Calu3 (cell line): Measurements from ENCODE around the gene IL17RC. TPM values are rescaled to one million over a fixed set of nuclear protein-coding genes. Genes with fewer than 3 reads are reported as not detected.

Experiments
- BruUV-seq: library from RNA; stranded (reverse); fragments of 400-500 nt; replicated peaks from 2 replicates; lab custom pipeline; 2021; lab: Mats Ljungman, UMichigan
- CTCF ChIA-PET: fragments of 300-600 bp; sonication (Branson Sonifier 250); formaldehyde crosslinking; loops from one replicate; lab custom pipeline; 2022; ENCODE audit warnings: antibody characterized with exemption; lab: Charles Lee
- DNase-seq: peaks from one replicate; pipeline ENCODE4 v3.0.0; 2022
- H3K27ac Mint-ChIP-seq: one replicate; pipeline ENCODE4 v1.8.0; 2022; ENCODE audit warnings: mixed read lengths; ENCODE audit not compliant: unreplicated experiment
- H3K27me3 Mint-ChIP-seq: one replicate; pipeline ENCODE4 v1.8.0; 2022; ENCODE audit warnings: mixed read lengths; ENCODE audit not compliant: unreplicated experiment
- H3K36me3 Mint-ChIP-seq: one replicate; pipeline ENCODE4 v1.8.0; 2022; ENCODE audit warnings: mild to moderate bottlenecking, moderate library complexity, mixed read lengths; ENCODE audit not compliant: insufficient read depth, unreplicated experiment
- H3K4me1 Mint-ChIP-seq: one replicate; pipeline ENCODE4 v1.8.0; 2022; ENCODE audit warnings: mild to moderate bottlenecking, low read depth, mixed read lengths; ENCODE audit not compliant: unreplicated experiment
- H3K4me3 Mint-ChIP-seq: one replicate; pipeline ENCODE4 v1.8.0; 2022; ENCODE audit warnings: mild to moderate bottlenecking, low read depth, moderate library complexity, mixed read lengths; ENCODE audit not compliant: unreplicated experiment
- H3K9me3 Mint-ChIP-seq: one replicate; pipeline ENCODE4 v1.8.0; 2022; ENCODE audit warnings: low read depth, mixed read lengths; ENCODE audit not compliant: unreplicated experiment
- intact Hi-C: fragments of 100-400 bp; cut with micrococcal nuclease; formaldehyde crosslinking; loops from one replicate; pipeline ENCODE4 v1.10.0; 2022; ENCODE audit not compliant: unreplicated experiment
- total RNA-seq: library from RNA; stranded (reverse); gene quantifications from 2 replicates; pipeline ENCODE4 v1.2.3, GENCODE V29; 2022
- TF ChIP-seq, protein P1 (sequence below): fragments of 200-600 bp; IDR thresholded peaks from one replicate; pipeline ENCODE4 v1.8.0; 2022; ENCODE audit warnings: antibody characterized with exemption; ENCODE audit not compliant: unreplicated experiment

IL17RC gene
- total RNA-seq, 1 experiment from 2014 or later: 19.1 TPM

DNA sequence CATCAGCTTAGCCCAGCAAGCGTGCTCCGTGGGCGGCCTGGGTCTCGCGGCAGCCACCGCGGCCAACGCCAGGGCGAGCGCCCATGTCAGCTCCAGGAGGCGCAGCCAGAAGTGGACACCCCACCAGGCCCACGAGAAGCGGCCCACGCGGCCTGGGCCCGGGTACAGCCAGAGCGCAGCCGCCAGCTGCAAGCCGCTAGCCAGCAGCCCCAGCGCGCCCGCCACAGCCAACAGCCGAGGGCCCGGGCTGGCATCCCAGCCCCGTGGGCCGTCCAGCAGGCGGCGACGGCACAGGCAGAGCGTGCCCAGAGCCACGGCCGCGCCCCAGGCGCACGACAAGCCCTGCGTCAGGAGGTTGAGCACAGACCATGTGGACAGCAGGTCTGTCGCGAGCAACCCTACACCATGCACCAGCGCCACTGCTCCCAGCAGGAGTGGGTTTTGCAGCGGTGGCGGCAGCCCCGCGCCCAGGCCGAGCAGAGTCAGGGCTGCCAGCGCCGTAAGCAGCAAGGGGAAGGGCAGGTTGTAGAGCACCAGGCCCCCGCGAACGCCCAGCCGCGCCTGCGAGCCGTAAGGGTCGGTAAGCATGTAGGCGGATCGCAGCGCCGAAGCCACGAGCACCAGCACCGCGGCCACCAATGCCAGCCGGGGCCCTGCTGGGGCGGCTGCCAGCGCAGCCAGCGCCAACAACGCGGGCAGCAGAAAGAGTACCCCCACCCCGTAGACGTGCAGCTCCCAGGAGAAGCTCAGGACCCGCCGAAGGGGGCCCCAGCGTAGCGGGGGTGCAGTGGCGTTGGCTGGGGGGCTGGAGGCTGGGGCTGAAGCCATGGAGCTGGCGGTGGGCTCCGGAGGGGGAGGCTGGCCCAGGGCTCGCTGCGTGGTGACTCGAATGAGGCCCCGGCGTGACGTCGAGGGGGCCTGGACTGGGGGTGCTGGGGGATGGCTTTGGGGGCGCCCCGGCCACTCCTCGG lies 30.4 kb downstream of the IL17RC start:
- CTCF ChIA-PET: interaction anchor here (1.0 to 1.8 kb wide), 12 partner anchors 12 to 232 kb away, joined by 3 to 20 read pairs (median 6); partner anchors contain the start of genes CRELD1 and RPUSD3
- H3K9me3 Mint-ChIP-seq: no peaks in the 10 kb centered on the region
- DNase-seq: peak; percentile 89
- BruUV-seq: no TSS peak
- intact Hi-C loops: no loop called here
- peaks cover 29% of the 10 kb centered on the region for H3K36me3 Mint-ChIP-seq
- peak overlapping the region; percentile 96 for H3K4me3 Mint-ChIP-seq
- TF ChIP-seq, protein P1, sequence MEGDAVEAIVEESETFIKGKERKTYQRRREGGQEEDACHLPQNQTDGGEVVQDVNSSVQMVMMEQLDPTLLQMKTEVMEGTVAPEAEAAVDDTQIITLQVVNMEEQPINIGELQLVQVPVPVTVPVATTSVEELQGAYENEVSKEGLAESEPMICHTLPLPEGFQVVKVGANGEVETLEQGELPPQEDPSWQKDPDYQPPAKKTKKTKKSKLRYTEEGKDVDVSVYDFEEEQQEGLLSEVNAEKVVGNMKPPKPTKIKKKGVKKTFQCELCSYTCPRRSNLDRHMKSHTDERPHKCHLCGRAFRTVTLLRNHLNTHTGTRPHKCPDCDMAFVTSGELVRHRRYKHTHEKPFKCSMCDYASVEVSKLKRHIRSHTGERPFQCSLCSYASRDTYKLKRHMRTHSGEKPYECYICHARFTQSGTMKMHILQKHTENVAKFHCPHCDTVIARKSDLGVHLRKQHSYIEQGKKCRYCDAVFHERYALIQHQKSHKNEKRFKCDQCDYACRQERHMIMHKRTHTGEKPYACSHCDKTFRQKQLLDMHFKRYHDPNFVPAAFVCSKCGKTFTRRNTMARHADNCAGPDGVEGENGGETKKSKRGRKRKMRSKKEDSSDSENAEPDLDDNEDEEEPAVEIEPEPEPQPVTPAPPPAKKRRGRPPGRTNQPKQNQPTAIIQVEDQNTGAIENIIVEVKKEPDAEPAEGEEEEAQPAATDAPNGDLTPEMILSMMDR: peak; percentile 22
- no peaks in the 10 kb centered on the region for H3K4me1 Mint-ChIP-seq
- no peaks in the 10 kb centered on the region for H3K27me3 Mint-ChIP-seq
- no peak overlapping the region for H3K27ac Mint-ChIP-seq

DNA sequence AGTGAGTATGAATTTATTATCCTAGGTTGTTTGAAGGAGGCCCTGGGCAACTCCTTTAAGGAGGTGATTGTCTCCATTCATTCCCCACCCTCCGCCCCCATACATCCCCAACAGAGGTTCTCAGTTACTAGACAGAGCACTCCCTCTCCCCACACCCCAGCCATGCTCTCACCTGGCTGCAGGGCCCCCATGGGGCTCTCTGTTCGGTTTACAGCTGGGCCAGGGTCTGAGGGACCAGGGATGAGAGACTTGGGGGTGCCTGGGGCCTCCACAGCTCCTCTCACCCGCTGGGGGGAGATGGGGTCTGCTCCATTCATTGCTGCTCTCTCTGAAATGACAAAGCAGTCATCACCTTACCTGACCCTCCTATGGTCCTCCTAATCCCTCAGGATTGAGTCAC lies 31.7 kb downstream of the IL17RC start:
- intact Hi-C loops: no loop called here
- no peak overlapping the region for H3K27ac Mint-ChIP-seq
- CTCF ChIA-PET: no interaction called here
- no peak overlapping the region for H3K4me3 Mint-ChIP-seq
- H3K9me3 Mint-ChIP-seq: no peaks in the 10 kb centered on the region
- no TSS peak for BruUV-seq
- no peaks in the 10 kb centered on the region for H3K27me3 Mint-ChIP-seq
- peaks cover 39% of the 10 kb centered on the region for H3K36me3 Mint-ChIP-seq
- H3K4me1 Mint-ChIP-seq: no peaks in the 10 kb centered on the region
- DNase-seq: no peak
- TF ChIP-seq, protein P1: no peak

- H3K27me3 Mint-ChIP-seq: no peaks in the 10 kb centered on the region
- CTCF ChIA-PET: no interaction called here
- BruUV-seq: no TSS peak
- intact Hi-C loops: no loop called here
- TF ChIP-seq, protein P1: no peak
- peaks cover 39% of the 10 kb centered on the region for H3K36me3 Mint-ChIP-seq
- no peak overlapping the region for H3K4me3 Mint-ChIP-seq
- H3K27ac Mint-ChIP-seq: no peak overlapping the region
- H3K4me1 Mint-ChIP-seq: no peaks in the 10 kb centered on the region
- no peaks in the 10 kb centered on the region for H3K9me3 Mint-ChIP-seq
- DNase-seq: no peak
Observed at GRCh38 chr3:9949115-9949514, 32.2 kb downstream of the IL17RC start.

- CTCF ChIA-PET: no interaction called here
Observed at GRCh38 chr3:9949626-9950025, 32.7 kb downstream of the IL17RC start.

More at GRCh38 chr3:9949626-9950025, 32.7 kb downstream of the IL17RC start:
- Mint-ChIP-seq H3K4me3 (no peak overlapping the region), H3K27ac (no peak overlapping the region), H3K4me1 (peaks cover 4% of the 10 kb centered on the region), H3K9me3 (no peaks in the 10 kb centered on the region), H3K36me3 (peaks cover 39% of the 10 kb centered on the region), H3K27me3 (no peaks in the 10 kb centered on the region)
- BruUV-seq: no TSS peak
- no peak for DNase-seq
- intact Hi-C loops: no loop called here
- TF ChIP-seq, protein P1: no peak
